Stimulated activated CD4-positive, alpha-beta T cell treated with anti-CD3 and anti-CD28 coated beads, Interleukin-12 subunit alpha, Interleukin-12 subunit beta, amount 100 ng/mL, for 4 hours (primary cell): ENCODE measurements around the gene LMTK2.
A peak's percentile ranks its signal among the peaks of the same experiment; 100 is the strongest.
"Not testable (repeated sequence)": the region's sequence is repeated elsewhere in the genome, so short reads cannot be mapped to it uniquely, and the experiment has no call there.

Source experiments
- DNase-seq: peaks from one replicate; pipeline ENCODE4 v3.0.0-alpha.2; 2020

LMTK2 gene

GRCh38 chr7:98205162-98205845 lies 98.6 kb downstream of the LMTK2 start:
- DNase-seq, result no peak

- DNase-seq, result no peak
Measured at GRCh38 chr7:98206451-98207330, 100.0 kb downstream of the LMTK2 start.

GRCh38 chr7:98209166-98209920 lies 102.7 kb downstream of the LMTK2 start:
- no peak for DNase-seq

- no peak for DNase-seq
Measured at GRCh38 chr7:98210513-98211220, 104.0 kb downstream of the LMTK2 start.

- DNase-seq, result peak; percentile 28
Measured at GRCh38 chr7:98211221-98211675, 104.6 kb downstream of the LMTK2 start, which contains the start of gene BHLHA15. BHLHA15 (plus strand) TSS chr7:98211439; CDS start chr7:98212310, 871 bp downstream.

- DNase-seq, result no peak
Measured at GRCh38 chr7:98211676-98212531, 105.2 kb downstream of the LMTK2 start.

GRCh38 chr7:98212532-98213041 lies 105.9 kb downstream of the LMTK2 start:
- no peak for DNase-seq

- no peak for DNase-seq
Measured at GRCh38 chr7:98213296-98213887, 106.7 kb downstream of the LMTK2 start.

GRCh38 chr7:98213888-98214810 lies 107.5 kb downstream of the LMTK2 start:
- no peak for DNase-seq

GRCh38 chr7:98214811-98215321 lies 108.2 kb downstream of the LMTK2 start:
- no peak for DNase-seq

- no peak for DNase-seq
Measured at GRCh38 chr7:98215561-98216495, 109.2 kb downstream of the LMTK2 start.

- no peak for DNase-seq
Measured at GRCh38 chr7:98216941-98217622, 110.4 kb downstream of the LMTK2 start.

GRCh38 chr7:98217623-98218582 lies 111.2 kb downstream of the LMTK2 start:
- no peak for DNase-seq

GRCh38 chr7:98219382-98219781 lies 112.7 kb downstream of the LMTK2 start:
- not testable (repeated sequence) for DNase-seq

- no peak for DNase-seq
Measured at GRCh38 chr7:98221611-98222532, 115.2 kb downstream of the LMTK2 start.
